ENCODE results near the gene PLA2G4F.

The PLA2G4F gene

DNA sequence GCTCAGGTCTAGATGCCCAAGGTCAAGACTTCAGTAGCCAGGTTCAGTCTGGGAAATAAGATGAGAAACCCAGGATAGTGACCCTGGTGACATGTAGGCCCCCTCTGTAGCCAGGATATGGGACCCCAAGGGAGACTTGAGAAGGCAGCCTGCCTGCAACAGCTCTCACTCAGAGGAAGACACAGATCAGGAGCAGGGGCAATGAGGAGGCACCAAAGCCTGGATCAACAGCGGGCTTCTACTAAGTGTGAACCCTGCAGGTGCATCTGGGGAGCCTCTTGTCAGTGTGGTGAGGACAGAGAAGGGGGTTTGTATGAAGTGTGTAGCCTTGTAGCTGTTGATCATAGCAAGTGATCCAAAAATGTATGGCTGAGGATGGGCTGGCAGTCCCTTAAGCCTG lies 25.4 kb downstream of the PLA2G4F start:
- H3K4me3 ChIP-seq (replicated peaks; ENCODE audit: insufficient read depth, low read length), result no peak overlapping the region
- no peak for DNase-seq (ENCODE audit: low read depth in 1 of 2, low spot score in 1 of 2)
- no peaks in the 10 kb centered on the region for H3K27me3 ChIP-seq (ENCODE audit: insufficient read depth, poor library complexity, severe bottlenecking)
- no peak for TF ChIP-seq SPI1 (IDR thresholded peaks at IDR 0.05; ENCODE audit: borderline replicate concordance, low read depth)
- TF ChIP-seq POLR2AphosphoS5 (IDR thresholded peaks at IDR 0.05; ENCODE audit: low read depth), result no peak
- TF ChIP-seq, protein P1, sequence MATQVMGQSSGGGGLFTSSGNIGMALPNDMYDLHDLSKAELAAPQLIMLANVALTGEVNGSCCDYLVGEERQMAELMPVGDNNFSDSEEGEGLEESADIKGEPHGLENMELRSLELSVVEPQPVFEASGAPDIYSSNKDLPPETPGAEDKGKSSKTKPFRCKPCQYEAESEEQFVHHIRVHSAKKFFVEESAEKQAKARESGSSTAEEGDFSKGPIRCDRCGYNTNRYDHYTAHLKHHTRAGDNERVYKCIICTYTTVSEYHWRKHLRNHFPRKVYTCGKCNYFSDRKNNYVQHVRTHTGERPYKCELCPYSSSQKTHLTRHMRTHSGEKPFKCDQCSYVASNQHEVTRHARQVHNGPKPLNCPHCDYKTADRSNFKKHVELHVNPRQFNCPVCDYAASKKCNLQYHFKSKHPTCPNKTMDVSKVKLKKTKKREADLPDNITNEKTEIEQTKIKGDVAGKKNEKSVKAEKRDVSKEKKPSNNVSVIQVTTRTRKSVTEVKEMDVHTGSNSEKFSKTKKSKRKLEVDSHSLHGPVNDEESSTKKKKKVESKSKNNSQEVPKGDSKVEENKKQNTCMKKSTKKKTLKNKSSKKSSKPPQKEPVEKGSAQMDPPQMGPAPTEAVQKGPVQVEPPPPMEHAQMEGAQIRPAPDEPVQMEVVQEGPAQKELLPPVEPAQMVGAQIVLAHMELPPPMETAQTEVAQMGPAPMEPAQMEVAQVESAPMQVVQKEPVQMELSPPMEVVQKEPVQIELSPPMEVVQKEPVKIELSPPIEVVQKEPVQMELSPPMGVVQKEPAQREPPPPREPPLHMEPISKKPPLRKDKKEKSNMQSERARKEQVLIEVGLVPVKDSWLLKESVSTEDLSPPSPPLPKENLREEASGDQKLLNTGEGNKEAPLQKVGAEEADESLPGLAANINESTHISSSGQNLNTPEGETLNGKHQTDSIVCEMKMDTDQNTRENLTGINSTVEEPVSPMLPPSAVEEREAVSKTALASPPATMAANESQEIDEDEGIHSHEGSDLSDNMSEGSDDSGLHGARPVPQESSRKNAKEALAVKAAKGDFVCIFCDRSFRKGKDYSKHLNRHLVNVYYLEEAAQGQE (IDR thresholded peaks at IDR 0.05; ENCODE audit: insufficient replicate concordance, low read depth), result no peak
- no peak for TF ChIP-seq GABPA (IDR thresholded peaks at IDR 0.05; ENCODE audit: low read depth)
- TF ChIP-seq, protein P2, sequence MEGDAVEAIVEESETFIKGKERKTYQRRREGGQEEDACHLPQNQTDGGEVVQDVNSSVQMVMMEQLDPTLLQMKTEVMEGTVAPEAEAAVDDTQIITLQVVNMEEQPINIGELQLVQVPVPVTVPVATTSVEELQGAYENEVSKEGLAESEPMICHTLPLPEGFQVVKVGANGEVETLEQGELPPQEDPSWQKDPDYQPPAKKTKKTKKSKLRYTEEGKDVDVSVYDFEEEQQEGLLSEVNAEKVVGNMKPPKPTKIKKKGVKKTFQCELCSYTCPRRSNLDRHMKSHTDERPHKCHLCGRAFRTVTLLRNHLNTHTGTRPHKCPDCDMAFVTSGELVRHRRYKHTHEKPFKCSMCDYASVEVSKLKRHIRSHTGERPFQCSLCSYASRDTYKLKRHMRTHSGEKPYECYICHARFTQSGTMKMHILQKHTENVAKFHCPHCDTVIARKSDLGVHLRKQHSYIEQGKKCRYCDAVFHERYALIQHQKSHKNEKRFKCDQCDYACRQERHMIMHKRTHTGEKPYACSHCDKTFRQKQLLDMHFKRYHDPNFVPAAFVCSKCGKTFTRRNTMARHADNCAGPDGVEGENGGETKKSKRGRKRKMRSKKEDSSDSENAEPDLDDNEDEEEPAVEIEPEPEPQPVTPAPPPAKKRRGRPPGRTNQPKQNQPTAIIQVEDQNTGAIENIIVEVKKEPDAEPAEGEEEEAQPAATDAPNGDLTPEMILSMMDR (IDR thresholded peaks at IDR 0.05; ENCODE audit: insufficient read depth, low read length), result no peak
- no peak overlapping the region for H3K27ac ChIP-seq (replicated peaks)

DNA sequence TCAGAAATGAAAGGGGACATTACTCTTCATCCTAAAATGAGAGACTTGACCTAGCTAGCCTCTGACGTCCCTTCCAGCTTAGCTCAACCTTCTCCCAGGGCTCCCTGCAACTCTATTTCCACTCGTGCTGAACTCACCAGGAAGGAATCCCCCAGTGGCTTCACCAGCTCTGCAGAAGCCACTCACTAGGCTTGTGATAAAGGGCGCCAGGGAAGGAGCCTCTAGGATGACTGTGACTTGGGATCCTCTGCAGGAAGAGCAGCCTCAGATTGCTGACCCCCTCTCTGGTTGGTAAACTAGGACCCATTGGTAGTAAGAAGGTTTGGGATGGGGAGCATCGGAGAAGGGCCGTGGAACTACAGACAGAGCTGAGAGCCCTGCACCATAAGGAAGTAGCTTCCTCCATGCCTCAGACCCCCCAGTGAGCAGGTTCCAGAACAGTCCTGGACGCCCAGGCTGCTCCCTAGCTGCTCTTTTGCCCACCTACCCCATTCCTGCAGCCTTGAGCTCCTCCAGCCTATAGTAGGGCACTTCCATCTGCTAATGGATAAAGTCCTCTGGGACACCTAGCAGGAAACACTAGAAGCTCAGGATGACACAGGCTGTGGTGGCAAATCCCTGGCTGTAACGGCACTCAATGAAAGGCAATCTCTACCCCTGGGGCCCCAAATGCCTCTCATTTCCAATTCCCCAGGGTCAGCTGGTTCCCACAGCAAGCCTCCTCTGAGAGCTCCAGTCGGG lies 26.0 kb downstream of the PLA2G4F start:
- TF ChIP-seq, protein P2 (IDR thresholded peaks at IDR 0.05; ENCODE audit: insufficient read depth, low read length), result no peak
- TF ChIP-seq GABPA (IDR thresholded peaks at IDR 0.05; ENCODE audit: low read depth), result no peak
- TF ChIP-seq POLR2AphosphoS5 (IDR thresholded peaks at IDR 0.05; ENCODE audit: low read depth), result no peak
- TF ChIP-seq, protein P1 (IDR thresholded peaks at IDR 0.05; ENCODE audit: insufficient replicate concordance, low read depth), result no peak
- TF ChIP-seq SPI1 (IDR thresholded peaks at IDR 0.05; ENCODE audit: borderline replicate concordance, low read depth), result no peak
- H3K27ac ChIP-seq (replicated peaks), result no peak overlapping the region
- no peak for DNase-seq (ENCODE audit: low read depth in 1 of 2, low spot score in 1 of 2)
- H3K4me3 ChIP-seq (replicated peaks; ENCODE audit: insufficient read depth, low read length), result no peak overlapping the region
- H3K27me3 ChIP-seq (ENCODE audit: insufficient read depth, poor library complexity, severe bottlenecking), result no peaks in the 10 kb centered on the region

DNA sequence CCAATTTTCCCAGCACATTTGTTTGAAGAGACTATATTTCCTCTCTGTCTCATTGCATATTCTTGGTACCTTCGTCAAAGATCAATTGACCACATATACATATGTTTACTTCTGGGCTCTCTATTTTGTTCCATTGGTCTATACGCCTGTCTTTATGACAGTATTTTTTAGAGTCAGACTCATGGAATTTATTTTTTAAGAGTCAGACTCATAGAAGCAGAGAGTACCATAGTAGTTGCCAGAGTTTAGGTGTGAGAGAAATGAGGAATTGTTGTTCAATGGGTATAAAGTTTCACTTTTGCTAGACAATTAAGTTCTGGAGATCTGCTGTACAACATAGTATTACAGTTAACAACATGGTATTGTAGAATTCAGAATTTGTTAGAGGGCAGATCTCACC lies 27.1 kb downstream of the PLA2G4F start:
- Histone ChIP-seq H3K27ac (replicated peaks) (no peak overlapping the region), H3K4me3 (replicated peaks; ENCODE audit: insufficient read depth, low read length) (no peak overlapping the region), H3K27me3 (ENCODE audit: insufficient read depth, poor library complexity, severe bottlenecking) (no peaks in the 10 kb centered on the region)
- DNase-seq (ENCODE audit: low read depth in 1 of 2, low spot score in 1 of 2), result no peak
- TF ChIP-seq, protein P1 (IDR thresholded peaks at IDR 0.05; ENCODE audit: insufficient replicate concordance, low read depth), result no peak
- TF ChIP-seq GABPA (IDR thresholded peaks at IDR 0.05; ENCODE audit: low read depth), result no peak

All from HL-60 (cell line).